ENCODE measurements around the gene TBXAS1. TPM values are rescaled to one million over a fixed set of nuclear protein-coding genes. Genes with fewer than 3 reads are reported as not detected.

TBXAS1 gene
- total RNA-seq, 4 donors from 2014 or later: 9.0 to 22.2 (median 14.6) TPM

DNA sequence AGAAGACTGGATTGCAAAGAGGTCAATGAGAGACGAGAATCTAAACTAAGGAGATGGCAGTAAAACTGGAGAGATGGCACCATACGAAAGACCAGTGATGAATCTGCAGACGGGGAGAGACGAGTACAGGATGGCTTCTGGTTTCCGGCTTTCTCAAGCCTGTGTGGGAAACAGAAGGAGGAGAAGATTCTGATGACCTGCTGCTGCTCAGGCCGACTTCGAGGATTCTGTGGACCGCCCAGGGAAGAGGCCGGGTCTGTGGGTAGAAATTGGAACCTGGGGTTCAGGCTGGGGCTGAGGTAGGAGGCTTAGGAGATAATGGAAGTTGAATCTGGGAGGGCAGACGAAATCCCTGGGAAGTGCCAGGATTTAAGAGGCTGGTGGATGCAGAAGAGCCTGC, 185.1 kb downstream of the TBXAS1 start:
- in situ Hi-C loops (cut with MboI; ENCODE audit: low pct_ligation_motif_present in 1 of 4, low pct_unique_long_range_greater_than_20kb in 1 of 4, low sequenced_read_pairs in 3 of 4): no loop called here
- Histone ChIP-seq H3K27ac (no peak overlapping the region), H3K36me3 (no peaks in the 10 kb centered on the region), H3K27me3 (no peaks in the 10 kb centered on the region), H3K9me3 (no peaks in the 10 kb centered on the region), H3K4me1 (no peaks in the 10 kb centered on the region), H3K4me3 (no peak overlapping the region)
- 90 to 91% methylated on average over 10 of the region's 10 CpGs for WGBS, 2 donors (ENCODE audit: low coverage in 1 of 2)
- intact Hi-C loops (cut with DNase I; ENCODE audit: low total_unique reads): no loop called here
- DNase-seq: no peak
- TF ChIP-seq POLR2A (IDR thresholded peaks at IDR 0.05): no peak
- TF ChIP-seq POLR2AphosphoS5 (IDR thresholded peaks at IDR 0.05): no peak
- no peak for TF ChIP-seq EP300 (IDR thresholded peaks at IDR 0.05; ENCODE audit: low read depth)
- no peak for TF ChIP-seq CTCF (IDR thresholded peaks at IDR 0.05)

GRCh38 chr7:140015471-140015970, 186.5 kb downstream of the TBXAS1 start:
- Histone ChIP-seq H3K9me3 (no peaks in the 10 kb centered on the region), H3K4me1 (no peaks in the 10 kb centered on the region), H3K27ac (no peak overlapping the region), H3K27me3 (no peaks in the 10 kb centered on the region), H3K4me3 (no peak overlapping the region), H3K36me3 (no peaks in the 10 kb centered on the region)
- intact Hi-C loops (cut with DNase I; ENCODE audit: low total_unique reads): no loop called here
- WGBS, 2 donors (ENCODE audit: low coverage in 1 of 2): 89 to 92% methylated on average over 3 to 11 of the region's 11 CpGs
- DNase-seq: no peak
- no peak for TF ChIP-seq POLR2A (IDR thresholded peaks at IDR 0.05)
- no peak for TF ChIP-seq CTCF (IDR thresholded peaks at IDR 0.05)
- no peak for TF ChIP-seq POLR2AphosphoS5 (IDR thresholded peaks at IDR 0.05)
- TF ChIP-seq EP300 (IDR thresholded peaks at IDR 0.05; ENCODE audit: low read depth): no peak
- in situ Hi-C loops (cut with MboI; ENCODE audit: low pct_ligation_motif_present in 1 of 4, low pct_unique_long_range_greater_than_20kb in 1 of 4, low sequenced_read_pairs in 3 of 4): no loop called here

DNA sequence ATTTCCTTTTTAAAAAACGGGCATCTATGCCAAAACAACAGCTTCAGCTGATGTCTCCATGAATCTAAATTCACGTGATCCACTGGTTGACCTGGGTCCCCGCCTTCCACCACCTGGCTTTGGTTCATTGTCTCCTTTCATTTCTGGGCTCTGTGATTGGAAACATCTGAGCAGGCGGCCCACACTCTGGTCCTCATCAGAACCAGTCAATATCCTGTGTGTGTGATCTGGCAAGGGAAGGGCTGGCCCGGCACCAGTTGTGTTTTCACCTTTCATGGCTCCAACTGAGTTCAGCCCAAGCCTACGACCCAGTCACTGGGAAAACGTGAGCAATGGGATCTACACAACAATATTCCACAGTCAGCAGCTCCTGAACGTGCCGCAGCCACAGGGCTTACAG, 187.5 kb downstream of the TBXAS1 start:
- no peak for DNase-seq
- TF ChIP-seq POLR2A (IDR thresholded peaks at IDR 0.05) (no peak), POLR2AphosphoS5 (IDR thresholded peaks at IDR 0.05) (no peak), EP300 (IDR thresholded peaks at IDR 0.05; ENCODE audit: low read depth) (no peak), CTCF (IDR thresholded peaks at IDR 0.05) (no peak)

DNA sequence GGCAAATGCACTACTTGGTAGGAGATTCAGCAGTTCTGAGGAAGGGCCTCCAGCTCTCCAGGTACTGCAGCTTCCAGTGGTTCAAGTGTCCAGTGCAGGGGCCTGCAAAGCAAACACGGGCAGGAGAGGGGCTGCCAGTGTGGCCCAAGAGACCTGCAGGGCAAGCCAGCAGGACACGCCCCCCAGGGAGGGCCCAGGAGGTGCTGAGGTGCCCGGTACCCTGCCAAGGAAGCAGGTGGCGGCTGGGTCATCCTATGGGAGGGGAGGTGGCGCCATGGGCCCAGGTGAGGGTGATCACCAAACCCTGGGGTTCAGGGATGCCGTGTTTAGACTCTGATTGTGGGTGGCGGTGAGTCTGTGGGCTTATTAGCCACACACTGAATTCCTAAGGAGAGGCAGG, 188.0 kb downstream of the TBXAS1 start:
- H3K36me3 ChIP-seq: no peaks in the 10 kb centered on the region
- WGBS, 2 donors (ENCODE audit: low coverage in 1 of 2): 82% methylated on average over 7 of the region's 7 CpGs; no CpG with 5 or more reads in 1 of the 2 donors
- no peak for TF ChIP-seq CTCF (IDR thresholded peaks at IDR 0.05)
- no peaks in the 10 kb centered on the region for H3K4me1 ChIP-seq
- intact Hi-C loops (cut with DNase I; ENCODE audit: low total_unique reads) (no loop called here), in situ Hi-C loops (cut with MboI; ENCODE audit: low pct_ligation_motif_present in 1 of 4, low pct_unique_long_range_greater_than_20kb in 1 of 4, low sequenced_read_pairs in 3 of 4) (no loop called here)
- DNase-seq: no peak
- H3K27ac ChIP-seq: no peak overlapping the region
- H3K9me3 ChIP-seq: no peaks in the 10 kb centered on the region
- H3K4me3 ChIP-seq: no peak overlapping the region
- H3K27me3 ChIP-seq: no peaks in the 10 kb centered on the region

More for the DNA sequence above, 187.5 kb downstream of the TBXAS1 start:
- H3K27ac ChIP-seq: no peak overlapping the region
- intact Hi-C loops (cut with DNase I; ENCODE audit: low total_unique reads) (no loop called here), in situ Hi-C loops (cut with MboI; ENCODE audit: low pct_ligation_motif_present in 1 of 4, low pct_unique_long_range_greater_than_20kb in 1 of 4, low sequenced_read_pairs in 3 of 4) (no loop called here)
- no peaks in the 10 kb centered on the region for H3K27me3 ChIP-seq
- 86 to 87% methylated on average over 9 of the region's 9 CpGs for WGBS, 2 donors (ENCODE audit: low coverage in 1 of 2)
- no peaks in the 10 kb centered on the region for H3K36me3 ChIP-seq
- H3K9me3 ChIP-seq: no peaks in the 10 kb centered on the region
- no peaks in the 10 kb centered on the region for H3K4me1 ChIP-seq
- H3K4me3 ChIP-seq: no peak overlapping the region

All from transverse colon (tissue), 4 donors.